HepG2 (cell line): ENCODE results near the gene STAT1. TPM values are rescaled to one million over a fixed set of nuclear protein-coding genes. Genes with fewer than 3 reads are reported as not detected.

Experiments
- ATAC-seq: fragments of 200-7000 bp; cut with Tn5 transposase; 3 replicates; pipeline ENCODE4 v1.9.1; 2020; ENCODE audit warnings: mild to moderate bottlenecking, moderate library complexity
- BruUV-seq: library from RNA; stranded (reverse); fragments of 400-500 nt; replicated peaks from 2 replicates; lab custom pipeline; 2021; lab: Mats Ljungman, UMichigan
- CTCF ChIA-PET: fragments of 300-600 bp; formaldehyde crosslinking; extraction: SDS; loops from one replicate; lab custom pipeline; 2021; ENCODE audit warnings: low total read pairs, inconsistent platforms, low intra/inter-chr PET ratio; lab: Yijun Ruan, JAX
- POLR2A ChIA-PET: fragments of 350-600 bp; sonication (Branson Sonifier 250); formaldehyde crosslinking; loops from one replicate; lab custom pipeline; 2020; ENCODE audit warnings: antibody characterized with exemption, inconsistent platforms; lab: Yijun Ruan, JAX
- DNase-seq: peaks from one replicate; pipeline ENCODE4 v3.0.0-alpha.2; 2015; ENCODE audit warnings: low spot score
- FAIRE-seq: peaks from 3 replicates; lab custom pipeline; 2011; peaks lifted over from hg19 to GRCh38; lab: Jason Lieb, UNC
- H2AFZ ChIP-seq: one replicate; pipeline ENCODE4 v1.6.1; 2011; ENCODE audit warnings: low read length, inconsistent platforms
- H3K27ac ChIP-seq: fragments of 300-600 bp; 3 replicates; pipeline ENCODE4 v1.8.0; 2011; ENCODE audit warnings: mixed run types, mild to moderate bottlenecking, mixed read lengths, low read length, inconsistent platforms; ENCODE audit not compliant: insufficient read depth; ENCODE audit errors: extremely low read length
- H3K27me3 ChIP-seq, 2 experiments: fragments of 200-600 bp in 1 of 2; 2 replicates in 1 of 2; 3 replicates in 1 of 2; pipeline versions ENCODE4 v1.6.0 to v1.8.0; 2011; ENCODE audit warnings: low read length in 2 of 2, mild to moderate bottlenecking in 2 of 2, moderate library complexity in 2 of 2, inconsistent platforms in 1 of 2; ENCODE audit not compliant: insufficient read depth in 2 of 2, control insufficient read depth in 1 of 2
- H3K36me3 ChIP-seq, 2 experiments: fragments of 200-600 bp in 1 of 2; replicated peaks in 1 of 2; 2 replicates in 1 of 2; 3 replicates in 1 of 2; pipeline versions ENCODE4 v1.5.1 to v1.8.0; 2011; ENCODE audit warnings: low read length in 2 of 2, inconsistent platforms in 1 of 2; ENCODE audit not compliant: insufficient read depth in 2 of 2, control insufficient read depth in 1 of 2
- H3K4me1 ChIP-seq: 2 replicates; pipeline ENCODE4 v1.5.1; 2012; ENCODE audit warnings: low read length, inconsistent platforms; ENCODE audit not compliant: insufficient read depth
- H3K4me2 ChIP-seq: 2 replicates; pipeline ENCODE4 v1.6.0; 2011; ENCODE audit warnings: low read depth, low read length, inconsistent platforms
- H3K4me3 ChIP-seq, 3 experiments: fragments of 200-600 bp in 1 of 3; sonication (generic), shearing (Covaris generic) in 1 of 3; replicated peaks in 1 of 3; 2 replicates each; pipeline ENCODE4 v1.5.1; 2011 to 2016; ENCODE audit warnings: low read length in 3 of 3, inconsistent platforms in 2 of 3, low read depth in 2 of 3, mild to moderate bottlenecking in 2 of 3, control low read depth in 1 of 3, mixed read lengths in 1 of 3; ENCODE audit not compliant: insufficient read depth in 1 of 3
- H3K79me2 ChIP-seq: one replicate; pipeline ENCODE4 v1.6.1; 2011; ENCODE audit warnings: low read length, inconsistent platforms; ENCODE audit not compliant: insufficient read depth
- H3K9ac ChIP-seq: 2 replicates; pipeline ENCODE4 v1.6.0; 2011; ENCODE audit warnings: mild to moderate bottlenecking, low read depth, low read length, inconsistent platforms; ENCODE audit not compliant: insufficient read depth
- H3K9me3 ChIP-seq: 2 replicates; pipeline ENCODE4 v1.5.1; 2012; ENCODE audit warnings: mild to moderate bottlenecking, low read length
- H4K20me1 ChIP-seq: 2 replicates; pipeline ENCODE4 v1.6.0; 2011; ENCODE audit warnings: inconsistent platforms, mild to moderate bottlenecking, low read length, moderate library complexity; ENCODE audit not compliant: insufficient read depth
- HOXA7 ChIP-seq: sonication (generic); formaldehyde crosslinking; IDR thresholded peaks from 2 replicates; pipeline ENCODE4 v1.8.1; 2022; ENCODE audit warnings: mild to moderate bottlenecking, missing genetic modification reagents, moderate library complexity
- MTF2 ChIP-seq: sonication (generic); formaldehyde crosslinking; IDR thresholded peaks from 2 replicates; pipeline ENCODE4 v1.5.0; 2020; ENCODE audit warnings: missing genetic modification reagents, borderline replicate concordance
- POLR2G ChIP-seq: fragments of 200-400 bp; formaldehyde crosslinking; IDR thresholded peaks from 2 replicates; pipeline ENCODE4 v1.6.1; 2018; ENCODE audit warnings: mild to moderate bottlenecking, low read depth, low read length, moderate library complexity
- SP2 ChIP-seq: sonication (generic); formaldehyde crosslinking; IDR thresholded peaks from 2 replicates; pipeline ENCODE4 v1.5.1; 2020; ENCODE audit warnings: mild to moderate bottlenecking, missing genetic modification reagents
- WGBS: methylation state at CpG from one replicate; pipeline ENCODE4 v1.1.6; 2017; ENCODE audit warnings: low lambda C conversion rate; 5-methylcytosine and 5-hydroxymethylcytosine counted together
- in situ Hi-C: cut with HindIII; loops from 2 replicates; pipeline ENCODE4 v1.10.0; 2017; ENCODE audit warnings: low pct_unique_long_range_greater_than_20kb; ENCODE audit not compliant: extremely low pct_ligation_motif_present
- intact Hi-C: fragments of 100-400 bp; cut with micrococcal nuclease; formaldehyde crosslinking; loops from one replicate; pipeline ENCODE4 v1.10.0; 2022; ENCODE audit not compliant: unreplicated experiment
- polyA plus RNA-seq, 8 experiments: library from polyadenylated mRNA; depleted of rRNA in 3 of 8; stranded (reverse) in 7 of 8; unstranded in 1 of 8; fragments of >200 nt; fragmentation: Illumina TruSeq in 4 of 8; extraction: Trizol in 4 of 8; gene quantifications; 2 replicates each; pipeline versions ENCODE4 v1.2.1 to v1.2.3, GENCODE V29; 2011 to 2016; ENCODE audit warnings: low read depth in 4 of 8, missing spikeins in 1 of 8, mixed read lengths in 1 of 8; ENCODE audit not compliant: insufficient read depth in 1 of 8
- total RNA-seq, 5 experiments: library from RNA; depleted of rRNA; stranded (reverse); fragments of >200 nt; fragmentation: Illumina TruSeq; extraction: Trizol; gene quantifications; 2 replicates each; pipeline ENCODE4 v1.2.3, GENCODE V29; 2016; ENCODE audit warnings: low read depth in 1 of 5

Gene STAT1
- total and polyA plus RNA-seq, 2 of the 13 experiments (the other 11 are each of a cell fraction or from before 2014, with no cell fraction given), result 21.8 to 59.6 TPM

DNA sequence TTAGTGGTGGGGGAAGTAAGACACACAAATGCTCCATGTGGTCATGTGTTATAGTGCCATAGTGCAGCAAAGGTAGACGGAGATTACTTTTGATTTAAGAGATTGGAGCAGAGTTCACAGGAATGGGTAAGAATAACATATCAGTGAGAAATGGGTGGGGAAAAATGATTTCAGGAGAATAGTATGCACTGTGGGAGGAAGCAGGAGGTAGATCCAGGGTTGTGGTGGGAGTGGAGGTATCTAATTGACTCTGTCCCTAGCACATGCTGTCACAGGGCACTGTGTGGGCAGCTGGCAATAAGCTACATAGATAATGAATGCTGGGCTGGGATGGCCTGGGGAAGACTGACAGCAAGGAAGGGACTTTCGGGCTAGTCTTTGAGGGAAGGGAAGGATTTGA, 65.3 kb downstream of the STAT1 start:
- BruUV-seq, result no TSS peak
- H3K4me3 ChIP-seq, result no peak overlapping the region
- POLR2A ChIA-PET, result no interaction called here
- no peak overlapping the region for H3K9ac ChIP-seq
- intact Hi-C loops, result no loop called here
- no peaks in the 10 kb centered on the region for H3K27me3 ChIP-seq
- no peaks in the 10 kb centered on the region for H3K36me3 ChIP-seq
- no peak for DNase-seq
- H3K4me1 ChIP-seq, result peaks cover 12% of the 10 kb centered on the region
- TF ChIP-seq SP2 (CRISPR knock-in tag) (no peak), POLR2G (0 out of 2 replicates have a peak, but pooled peaks have one; percentile 10)
- in situ Hi-C loops, result no loop called here
- no peak for FAIRE-seq
- 94% methylated on average over 2 of the region's 2 CpGs for WGBS
- no peaks in the 10 kb centered on the region for H3K9me3 ChIP-seq
- no peak overlapping the region for H3K4me2 ChIP-seq
- no peaks in the 10 kb centered on the region for H4K20me1 ChIP-seq
- H3K27ac ChIP-seq, result no peak overlapping the region
- CTCF ChIA-PET, result no interaction called here
- H2AFZ ChIP-seq, result no peak overlapping the region
- no peaks in the 10 kb centered on the region for H3K79me2 ChIP-seq
- ATAC-seq, result peak; percentile 13; the same call in 2 of the 3 replicates

GRCh38 chr2:190947711-190948251, 66.2 kb downstream of the STAT1 start:
- no TSS peak for BruUV-seq
- whole genome bisulfite sequencing, result 54% methylated on average over 2 of the region's 2 CpGs
- CTCF ChIA-PET, result no interaction called here
- Histone ChIP-seq H3K27ac (no peak overlapping the region), H4K20me1 (no peaks in the 10 kb centered on the region), H3K4me3 (no peak overlapping the region), H2AFZ (no peak overlapping the region), H3K79me2 (no peaks in the 10 kb centered on the region), H3K9me3 (no peaks in the 10 kb centered on the region), H3K36me3 (no peaks in the 10 kb centered on the region), H3K27me3 (no peaks in the 10 kb centered on the region), H3K4me1 (peaks cover 12% of the 10 kb centered on the region), H3K4me2 (no peak overlapping the region), H3K9ac (no peak overlapping the region)
- no peak for FAIRE-seq
- ATAC-seq, result peak; percentile 48
- POLR2A ChIA-PET, result no interaction called here
- in situ Hi-C loops (no loop called here), intact Hi-C loops (no loop called here)
- peak; percentile 51 for DNase-seq
- TF ChIP-seq MTF2 (no peak), HOXA7 (CRISPR knock-in tag) (no peak)
- TF ChIP-seq, all 625 proteins: peak for 0
